Peyer's patch (tissue), 4 donors: Measurements from ENCODE around the gene SUGCT. TPM values are rescaled to one million over a fixed set of nuclear protein-coding genes. Genes with fewer than 3 reads are reported as not detected.

Experiments
- DNase-seq, 3 donors: peaks; one replicate each; pipeline ENCODE4 v3.0.0-alpha.2; 2017 to 2019
- H3K27ac ChIP-seq, 4 donors: fragments of 200-600 bp; sonication (generic); one replicate each; pipeline ENCODE4 v1.5.1; 2016 to 2019
- H3K27me3 ChIP-seq, 2 donors: fragments of 200-600 bp; sonication (generic); one replicate each; pipeline ENCODE4 v1.5.1; 2019
- H3K36me3 ChIP-seq, 3 donors: fragments of 200-600 bp; sonication (generic); one replicate each; pipeline ENCODE4 v1.5.1; 2016 to 2019
- H3K4me1 ChIP-seq, 4 donors: fragments of 200-600 bp; sonication (generic); one replicate each; pipeline ENCODE4 v1.5.1; 2016 to 2019
- H3K4me3 ChIP-seq, 4 donors: fragments of 200-600 bp; sonication (generic); 1 replicate in 3 of 4; 2 replicates in 1 of 4; pipeline ENCODE4 v1.5.1; 2016 to 2019; ENCODE audit warnings: mild to moderate bottlenecking in 1 of 4
- H3K9me3 ChIP-seq, 4 donors: fragments of 200-600 bp; sonication (generic); one replicate each; pipeline ENCODE4 v1.5.1; 2016 to 2019; ENCODE audit warnings: mild to moderate bottlenecking in 1 of 4
- CTCF ChIP-seq, 6 experiments: fragments of 450-650 bp in 4 of 6; fragments of 200-600 bp in 2 of 6; sonication (generic) in 1 of 6; IDR thresholded peaks; one replicate each; pipeline ENCODE4 v1.5.1; 2017 to 2019; ENCODE audit warnings: antibody characterized with exemption in 6 of 6, mild to moderate bottlenecking in 3 of 6, moderate library complexity in 1 of 6
- POLR2A ChIP-seq, 2 donors: fragments of 450-650 bp; IDR thresholded peaks; one replicate each; pipeline ENCODE4 v1.5.1; 2017; ENCODE audit warnings: antibody characterized with exemption in 2 of 2, mild to moderate bottlenecking in 2 of 2, moderate library complexity in 2 of 2
- total RNA-seq, 4 donors: library from RNA; depleted of rRNA; stranded (reverse); fragments of >200 nt; gene quantifications; one replicate each; pipeline ENCODE4 v1.1.0, GENCODE V29; 2016

The SUGCT gene
- total RNA-seq, 4 donors from 2014 or later = 6.4 to 8.9 (median 8.3) TPM; not detected in 1

GRCh38 chr7:40175725-40176510 lies 41.1 kb downstream of the SUGCT start:
- no peak overlapping the region for H3K27ac ChIP-seq
- no peaks in the 10 kb centered on the region for H3K36me3 ChIP-seq
- TF ChIP-seq CTCF (IDR thresholded peaks at IDR 0.05) (no peak), POLR2A (IDR thresholded peaks at IDR 0.05) (no peak)
- H3K4me1 ChIP-seq = no peaks in the 10 kb centered on the region
- DNase-seq = no peak
- H3K9me3 ChIP-seq = no peaks in the 10 kb centered on the region
- no peak overlapping the region for H3K4me3 ChIP-seq
- H3K27me3 ChIP-seq = no peaks in the 10 kb centered on the region

GRCh38 chr7:40177071-40177470 lies 42.3 kb downstream of the SUGCT start:
- Histone ChIP-seq H3K27me3 (no peaks in the 10 kb centered on the region), H3K4me3 (no peak overlapping the region), H3K27ac (no peak overlapping the region), H3K9me3 (no peaks in the 10 kb centered on the region), H3K4me1 (no peaks in the 10 kb centered on the region), H3K36me3 (no peaks in the 10 kb centered on the region)
- TF ChIP-seq POLR2A (IDR thresholded peaks at IDR 0.05) = no peak
- no peak for TF ChIP-seq CTCF (IDR thresholded peaks at IDR 0.05)
- no peak for DNase-seq

- no peaks in the 10 kb centered on the region for H3K4me1 ChIP-seq
- H3K27me3 ChIP-seq = no peaks in the 10 kb centered on the region
These were observed 47.6 kb downstream of the SUGCT start for GRCh38 chr7:40182452-40182851.

GRCh38 chr7:40186586-40186985 lies 51.8 kb downstream of the SUGCT start:
- H3K36me3 ChIP-seq = no peaks in the 10 kb centered on the region
- no peak overlapping the region for H3K4me3 ChIP-seq
- H3K27ac ChIP-seq = no peak overlapping the region
- H3K27me3 ChIP-seq = peaks cover 0 to 3% of the 10 kb centered on the region in 2 donors
- TF ChIP-seq CTCF (IDR thresholded peaks at IDR 0.05) = no peak
- no peak for TF ChIP-seq POLR2A (IDR thresholded peaks at IDR 0.05)
- DNase-seq = no peak
- no peaks in the 10 kb centered on the region for H3K9me3 ChIP-seq
- no peaks in the 10 kb centered on the region for H3K4me1 ChIP-seq

More at GRCh38 chr7:40182452-40182851, 47.6 kb downstream of the SUGCT start:
- TF ChIP-seq CTCF (IDR thresholded peaks at IDR 0.05) (no peak), POLR2A (IDR thresholded peaks at IDR 0.05) (no peak)
- Histone ChIP-seq H3K9me3 (no peaks in the 10 kb centered on the region), H3K27ac (no peak overlapping the region), H3K4me3 (no peak overlapping the region), H3K36me3 (no peaks in the 10 kb centered on the region)
- no peak for DNase-seq

GRCh38 chr7:40192036-40192435 lies 57.2 kb downstream of the SUGCT start:
- no peaks in the 10 kb centered on the region for H3K4me1 ChIP-seq
- DNase-seq = no peak
- TF ChIP-seq CTCF (IDR thresholded peaks at IDR 0.05) (no peak), POLR2A (IDR thresholded peaks at IDR 0.05) (no peak)

More at GRCh38 chr7:40192036-40192435, 57.2 kb downstream of the SUGCT start:
- H3K27ac ChIP-seq = no peak overlapping the region
- H3K36me3 ChIP-seq = no peaks in the 10 kb centered on the region
- no peak overlapping the region for H3K4me3 ChIP-seq
- H3K27me3 ChIP-seq = peaks cover 0 to 3% of the 10 kb centered on the region in 2 donors
- no peaks in the 10 kb centered on the region for H3K9me3 ChIP-seq
